ENCODE measurements around the gene BABAM2.

DNA sequence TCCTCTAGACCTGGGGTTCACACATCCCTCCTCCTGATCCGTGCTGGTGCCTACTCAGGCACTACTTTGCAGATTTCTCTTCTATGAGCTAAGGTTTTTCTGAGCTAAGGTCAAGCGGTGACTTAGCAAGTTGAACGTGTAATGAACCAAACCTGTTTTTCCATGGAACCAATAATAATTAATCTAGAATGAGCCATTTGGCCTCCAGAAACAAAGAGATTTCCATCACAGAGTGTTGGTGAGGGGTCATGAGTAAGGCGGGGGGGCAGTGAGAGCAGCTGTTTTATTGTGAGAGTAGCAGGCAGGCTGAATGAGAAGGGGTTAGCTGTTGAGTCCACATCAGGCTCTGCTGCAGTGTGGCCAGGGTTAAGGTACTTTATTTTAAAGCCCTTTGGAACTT lies 390.1 kb downstream of the BABAM2 start:
- TF ChIP-seq, protein P1, sequence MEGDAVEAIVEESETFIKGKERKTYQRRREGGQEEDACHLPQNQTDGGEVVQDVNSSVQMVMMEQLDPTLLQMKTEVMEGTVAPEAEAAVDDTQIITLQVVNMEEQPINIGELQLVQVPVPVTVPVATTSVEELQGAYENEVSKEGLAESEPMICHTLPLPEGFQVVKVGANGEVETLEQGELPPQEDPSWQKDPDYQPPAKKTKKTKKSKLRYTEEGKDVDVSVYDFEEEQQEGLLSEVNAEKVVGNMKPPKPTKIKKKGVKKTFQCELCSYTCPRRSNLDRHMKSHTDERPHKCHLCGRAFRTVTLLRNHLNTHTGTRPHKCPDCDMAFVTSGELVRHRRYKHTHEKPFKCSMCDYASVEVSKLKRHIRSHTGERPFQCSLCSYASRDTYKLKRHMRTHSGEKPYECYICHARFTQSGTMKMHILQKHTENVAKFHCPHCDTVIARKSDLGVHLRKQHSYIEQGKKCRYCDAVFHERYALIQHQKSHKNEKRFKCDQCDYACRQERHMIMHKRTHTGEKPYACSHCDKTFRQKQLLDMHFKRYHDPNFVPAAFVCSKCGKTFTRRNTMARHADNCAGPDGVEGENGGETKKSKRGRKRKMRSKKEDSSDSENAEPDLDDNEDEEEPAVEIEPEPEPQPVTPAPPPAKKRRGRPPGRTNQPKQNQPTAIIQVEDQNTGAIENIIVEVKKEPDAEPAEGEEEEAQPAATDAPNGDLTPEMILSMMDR (IDR thresholded peaks at IDR 0.05) = no peak
- no peak for TF ChIP-seq POLR2A (IDR thresholded peaks at IDR 0.05)

Data from heart left ventricle (tissue), 13 donors.